ENCODE measurements around the gene ARMH3.

GRCh38 chr10:102085336-102085735 lies 29.4 kb upstream of the ARMH3 start:
- TF ChIP-seq, protein P1, sequence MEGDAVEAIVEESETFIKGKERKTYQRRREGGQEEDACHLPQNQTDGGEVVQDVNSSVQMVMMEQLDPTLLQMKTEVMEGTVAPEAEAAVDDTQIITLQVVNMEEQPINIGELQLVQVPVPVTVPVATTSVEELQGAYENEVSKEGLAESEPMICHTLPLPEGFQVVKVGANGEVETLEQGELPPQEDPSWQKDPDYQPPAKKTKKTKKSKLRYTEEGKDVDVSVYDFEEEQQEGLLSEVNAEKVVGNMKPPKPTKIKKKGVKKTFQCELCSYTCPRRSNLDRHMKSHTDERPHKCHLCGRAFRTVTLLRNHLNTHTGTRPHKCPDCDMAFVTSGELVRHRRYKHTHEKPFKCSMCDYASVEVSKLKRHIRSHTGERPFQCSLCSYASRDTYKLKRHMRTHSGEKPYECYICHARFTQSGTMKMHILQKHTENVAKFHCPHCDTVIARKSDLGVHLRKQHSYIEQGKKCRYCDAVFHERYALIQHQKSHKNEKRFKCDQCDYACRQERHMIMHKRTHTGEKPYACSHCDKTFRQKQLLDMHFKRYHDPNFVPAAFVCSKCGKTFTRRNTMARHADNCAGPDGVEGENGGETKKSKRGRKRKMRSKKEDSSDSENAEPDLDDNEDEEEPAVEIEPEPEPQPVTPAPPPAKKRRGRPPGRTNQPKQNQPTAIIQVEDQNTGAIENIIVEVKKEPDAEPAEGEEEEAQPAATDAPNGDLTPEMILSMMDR (IDR thresholded peaks at IDR 0.05; ENCODE audit: low read depth, low read length) = no peak
- TF ChIP-seq POLR2A (IDR thresholded peaks at IDR 0.05; ENCODE audit: extremely low read depth, insufficient read length) (no peak), MYC (IDR thresholded peaks at IDR 0.05; ENCODE audit: low read depth, low read length) (no peak)
